HG03039 (cell line): ENCODE results near the gene THSD4.
"Not testable (repeated sequence)": the region's sequence is repeated elsewhere in the genome, so short reads cannot be mapped to it uniquely, and the experiment has no call there.

Source experiments
- ATAC-seq: cut with Tn5 transposase; IDR thresholded peaks from one replicate; pipeline ENCODE4 v1.9.1; 2021; ENCODE audit warnings: mild to moderate bottlenecking, moderate library complexity; ENCODE audit not compliant: unreplicated experiment

Gene THSD4

DNA sequence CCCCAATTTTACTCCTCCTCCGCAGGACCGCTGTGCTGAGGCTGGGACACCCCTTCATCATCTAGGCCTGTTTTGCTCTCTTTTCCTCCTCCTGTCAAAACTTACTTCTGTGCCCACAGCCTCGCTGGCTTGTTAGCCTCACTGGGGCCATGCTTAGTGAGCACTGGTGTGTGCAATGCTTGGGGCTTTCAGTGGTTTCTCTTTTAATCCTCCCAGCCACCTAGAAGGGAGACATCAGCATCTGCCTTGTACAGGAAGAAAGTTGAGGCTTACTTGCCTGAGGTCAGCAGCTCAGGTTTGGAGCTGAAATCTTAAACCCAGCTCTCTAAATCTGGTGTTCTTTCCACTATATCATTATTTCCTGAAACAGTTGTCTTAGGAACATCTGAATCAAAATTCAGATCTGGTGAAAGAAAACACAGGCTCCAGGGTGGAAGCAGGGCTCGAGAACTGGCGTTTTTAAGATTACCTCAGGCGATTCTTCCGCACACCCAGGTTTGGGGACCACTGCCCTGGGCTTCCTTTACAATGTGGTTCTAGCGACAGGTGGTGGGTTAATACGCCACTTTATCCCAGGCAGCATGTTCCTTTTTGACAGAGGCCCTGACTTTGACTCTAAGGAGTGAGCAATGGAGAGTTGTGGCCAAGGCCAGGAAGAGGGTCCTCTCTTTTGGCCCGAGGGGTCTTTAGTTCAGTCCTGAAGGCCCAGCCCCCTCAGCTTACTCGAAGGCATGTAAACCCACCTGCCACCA, 3.8 kb downstream of the THSD4 start:
- no peak for ATAC-seq

DNA sequence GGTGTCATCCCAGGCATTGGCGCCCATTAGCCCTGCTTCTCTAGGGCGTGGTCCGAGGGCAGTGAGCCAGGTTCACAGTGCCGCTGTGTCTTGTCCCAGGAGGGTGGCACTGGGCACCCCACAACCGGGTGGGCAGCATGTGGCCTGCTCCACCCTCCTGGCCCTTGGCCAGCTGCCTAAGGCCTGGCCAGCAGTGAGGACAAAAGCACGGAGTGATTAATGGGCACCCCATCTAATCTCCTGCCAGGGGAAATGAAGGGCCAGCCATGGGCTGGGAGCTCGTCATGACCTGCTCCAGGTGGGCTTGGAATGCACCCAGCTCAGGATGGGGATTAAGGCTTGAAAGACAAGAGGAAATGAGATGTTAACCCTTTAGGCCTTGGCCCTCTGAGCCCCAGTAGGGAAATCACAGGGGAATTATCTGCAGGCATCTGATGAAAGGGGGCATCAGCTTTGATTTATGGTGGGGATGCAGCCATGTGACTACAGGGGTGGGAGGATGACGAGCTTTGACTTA, 5.2 kb downstream of the THSD4 start:
- ATAC-seq, result no peak

DNA sequence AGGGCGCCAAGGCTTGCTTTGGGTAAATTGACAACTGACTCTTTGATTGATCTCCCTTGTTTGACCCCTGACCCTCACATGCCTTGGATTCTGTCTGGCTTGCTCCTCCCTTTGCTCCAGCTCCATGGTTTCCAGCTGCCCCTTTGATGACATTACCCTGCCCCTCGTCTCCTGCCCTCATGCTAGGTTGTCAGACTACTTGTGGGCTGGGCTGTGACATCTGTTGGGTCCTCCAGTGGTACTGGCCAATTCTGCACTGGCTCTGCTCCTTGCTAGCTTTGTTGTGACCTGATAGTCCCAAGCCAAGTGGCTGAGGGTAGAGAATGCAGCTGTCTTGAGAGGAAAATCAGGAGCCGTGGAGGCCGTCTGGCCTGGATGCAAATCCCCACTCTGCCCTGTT, 6.2 kb downstream of the THSD4 start:
- ATAC-seq, result no peak

DNA sequence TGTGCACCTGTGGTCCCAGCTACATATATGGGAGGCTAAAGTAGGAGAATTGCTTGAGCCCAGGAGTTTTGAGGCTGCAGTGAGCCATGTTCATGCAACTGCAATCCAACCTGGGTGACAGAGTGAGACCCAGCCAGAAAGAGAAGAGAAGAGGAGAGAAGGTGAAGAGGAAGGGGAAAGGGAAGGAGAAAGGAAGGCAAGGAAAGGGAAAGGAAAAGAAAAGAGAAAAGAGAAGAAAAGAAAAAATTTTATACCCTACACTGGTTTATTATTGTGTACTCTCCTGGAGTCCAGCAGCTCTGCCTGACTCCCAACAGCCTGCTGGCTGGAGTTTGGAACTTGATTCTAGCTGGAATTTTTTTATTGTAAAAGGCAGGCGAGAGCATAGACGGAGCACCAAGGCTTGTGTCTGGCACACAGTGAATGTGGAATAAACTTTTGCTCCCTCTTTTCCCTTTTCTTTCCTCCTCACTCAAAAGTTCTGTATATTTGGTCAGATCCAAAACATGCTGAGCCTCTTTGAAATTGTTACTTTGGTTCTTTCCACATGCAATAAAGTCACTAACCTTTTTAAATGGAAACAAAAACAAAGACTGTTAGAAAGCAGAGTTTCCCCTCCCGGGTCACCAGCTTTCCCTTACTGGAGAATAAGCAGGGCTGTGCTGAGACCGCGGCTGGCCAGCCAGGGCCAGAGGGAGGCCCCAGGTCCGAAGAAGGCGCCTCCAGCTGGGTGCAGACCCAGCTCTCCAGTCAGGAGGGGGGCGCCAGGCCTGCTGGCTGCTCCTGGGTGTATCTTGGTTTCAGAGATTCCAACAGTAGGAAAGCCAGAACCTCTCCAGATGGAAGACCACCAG, 9.9 kb downstream of the THSD4 start:
- ATAC-seq, result no peak

DNA sequence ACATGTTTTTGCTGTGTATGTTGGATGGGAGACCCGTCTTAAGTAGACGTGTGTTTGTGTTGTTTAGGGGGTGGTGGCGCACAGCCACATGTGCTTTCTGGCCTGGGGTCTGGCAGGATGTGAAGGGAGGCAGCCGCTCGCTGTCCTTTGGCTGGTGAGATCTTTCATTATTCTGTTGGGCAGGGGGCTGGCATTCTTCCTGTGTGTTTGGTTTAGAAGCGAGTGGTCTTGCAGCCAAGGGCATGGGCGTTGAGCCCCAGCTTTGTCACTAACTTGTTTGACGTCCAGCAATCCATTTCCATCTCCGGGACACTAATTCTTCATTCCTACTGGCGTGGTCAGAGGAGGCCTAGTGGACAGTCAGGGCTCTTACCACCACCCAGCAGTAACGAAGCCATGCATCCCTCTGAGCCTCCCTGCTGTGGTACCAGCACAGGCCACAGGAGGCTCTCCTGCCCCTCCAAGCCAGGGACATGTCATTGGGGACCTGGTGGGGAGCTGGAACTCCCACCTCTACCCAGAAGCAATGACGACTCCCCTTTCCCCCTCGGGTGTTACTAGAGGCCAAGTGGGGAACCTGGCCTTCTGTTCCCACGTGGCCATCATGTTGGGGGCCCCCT, 10.7 kb downstream of the THSD4 start:
- no peak for ATAC-seq

DNA sequence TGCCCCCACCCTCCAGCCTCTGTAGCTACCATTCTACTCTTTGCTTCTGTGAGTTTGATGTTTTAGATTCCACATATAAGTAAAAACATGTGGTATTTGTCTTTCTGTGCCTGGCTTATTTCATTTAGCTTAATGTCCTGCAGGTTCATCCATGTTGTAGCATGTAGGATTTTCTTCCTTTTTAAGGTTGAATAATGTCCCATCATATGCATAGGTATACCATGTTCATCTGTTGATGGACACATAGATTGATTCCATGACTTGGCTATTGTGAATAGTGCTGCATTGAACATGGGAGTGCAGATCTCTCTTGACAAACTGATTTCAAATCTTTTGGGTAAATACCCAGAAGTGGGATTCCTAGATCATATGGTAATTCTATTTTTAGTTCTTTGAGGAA, 11.8 kb downstream of the THSD4 start:
- ATAC-seq, result no peak

DNA sequence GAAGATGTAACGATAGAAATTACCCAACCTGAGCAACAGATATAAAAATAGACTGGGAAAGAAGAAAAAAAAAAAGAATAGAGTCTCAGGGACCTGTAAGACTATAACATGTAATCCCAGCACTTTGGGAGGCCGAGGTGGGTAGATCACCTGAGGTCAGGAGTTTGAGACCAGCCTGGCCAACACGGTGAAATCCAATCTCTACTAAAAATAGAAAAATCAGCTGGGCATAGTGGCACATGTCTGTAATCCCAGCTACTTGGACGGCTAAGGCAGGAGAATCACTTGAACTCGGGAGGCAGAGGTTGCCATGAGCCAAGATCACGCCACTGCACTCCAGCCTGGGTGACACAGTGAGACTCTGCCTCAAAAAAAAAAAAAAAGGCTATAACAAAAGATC, 12.9 kb downstream of the THSD4 start:
- ATAC-seq, result not testable (repeated sequence)

DNA sequence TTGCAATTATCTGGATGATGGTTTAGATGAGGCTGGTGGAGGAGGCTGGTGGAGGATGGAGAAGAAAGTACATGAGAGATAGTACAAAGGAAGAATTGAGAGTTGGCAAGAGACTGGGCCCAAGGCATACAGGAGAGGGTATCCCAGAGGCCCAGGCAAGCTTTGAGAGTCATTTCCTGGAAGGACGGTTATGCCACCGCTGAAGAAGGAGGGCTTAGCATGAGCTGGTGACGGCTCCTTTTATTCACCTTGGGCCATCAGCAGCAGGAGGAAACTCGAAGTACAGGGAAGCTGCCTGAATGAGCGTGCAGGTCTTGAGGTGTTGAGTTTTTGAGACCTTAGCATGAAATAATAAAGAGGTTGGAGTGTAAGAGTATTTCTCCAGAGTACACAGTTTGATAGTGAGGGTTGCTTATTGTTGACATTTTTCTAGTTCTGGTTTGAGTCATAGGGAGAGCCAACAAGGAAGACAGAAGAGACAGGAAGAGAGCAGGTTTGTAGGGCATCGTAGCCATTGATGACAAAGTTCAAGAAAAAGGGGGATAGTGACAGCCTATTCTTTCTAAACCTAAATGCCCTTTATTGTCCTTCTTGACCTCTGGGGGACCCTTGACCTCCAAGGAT, 13.8 kb downstream of the THSD4 start:
- no peak for ATAC-seq

DNA sequence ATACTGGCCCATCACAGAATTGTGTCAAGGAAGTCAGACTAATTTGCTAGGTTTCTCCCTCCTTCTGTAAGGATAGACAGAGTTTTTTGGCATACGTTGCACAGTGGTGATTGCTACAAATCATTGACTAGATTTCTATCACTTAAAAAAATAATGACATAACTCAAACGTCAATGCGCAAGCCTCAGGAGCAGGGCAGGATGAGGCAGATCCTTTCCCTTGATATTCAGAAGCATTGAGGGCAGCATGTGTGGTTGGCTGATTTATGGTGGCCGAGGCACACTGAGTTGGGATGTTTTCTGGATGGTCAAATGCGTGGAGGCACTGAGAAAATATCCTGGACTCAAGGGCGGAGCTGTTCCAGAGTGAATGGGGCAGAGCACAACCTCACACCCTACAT, 14.4 kb downstream of the THSD4 start:
- ATAC-seq, result no peak

DNA sequence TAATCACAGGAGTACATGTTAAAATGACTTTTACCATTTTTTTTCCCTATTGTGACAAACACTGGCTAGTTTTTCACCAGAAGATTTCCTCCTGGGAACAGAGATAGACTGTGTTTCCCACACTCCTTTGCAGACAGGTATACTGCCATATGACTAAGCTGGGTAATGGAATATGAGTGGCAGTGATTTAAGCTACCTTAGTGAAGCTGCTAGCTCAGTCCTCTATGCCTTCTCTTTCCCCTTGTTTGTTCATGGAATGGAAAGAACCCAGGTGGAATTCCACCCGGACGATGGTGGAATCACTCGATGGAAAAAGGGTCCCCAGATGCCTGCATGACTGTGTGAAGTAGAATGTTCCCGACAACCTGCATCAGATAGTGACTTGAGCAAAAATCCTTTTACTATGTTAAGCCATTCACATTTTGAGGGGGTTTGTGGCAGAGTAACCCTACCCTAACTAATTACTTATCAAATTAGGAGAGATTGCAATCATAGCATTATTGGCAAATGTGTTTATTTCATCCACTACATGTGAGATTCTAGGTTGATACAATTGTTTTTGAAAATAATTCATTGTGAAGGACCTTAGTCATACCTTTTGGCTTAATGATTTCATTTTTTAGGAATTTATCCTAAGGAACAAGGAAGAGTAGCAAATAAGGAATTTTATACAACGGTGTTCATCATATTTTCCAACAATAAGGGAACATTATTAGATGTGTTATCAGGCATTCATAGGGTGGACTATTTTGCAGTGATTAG, 16.5 kb downstream of the THSD4 start:
- no peak for ATAC-seq

DNA sequence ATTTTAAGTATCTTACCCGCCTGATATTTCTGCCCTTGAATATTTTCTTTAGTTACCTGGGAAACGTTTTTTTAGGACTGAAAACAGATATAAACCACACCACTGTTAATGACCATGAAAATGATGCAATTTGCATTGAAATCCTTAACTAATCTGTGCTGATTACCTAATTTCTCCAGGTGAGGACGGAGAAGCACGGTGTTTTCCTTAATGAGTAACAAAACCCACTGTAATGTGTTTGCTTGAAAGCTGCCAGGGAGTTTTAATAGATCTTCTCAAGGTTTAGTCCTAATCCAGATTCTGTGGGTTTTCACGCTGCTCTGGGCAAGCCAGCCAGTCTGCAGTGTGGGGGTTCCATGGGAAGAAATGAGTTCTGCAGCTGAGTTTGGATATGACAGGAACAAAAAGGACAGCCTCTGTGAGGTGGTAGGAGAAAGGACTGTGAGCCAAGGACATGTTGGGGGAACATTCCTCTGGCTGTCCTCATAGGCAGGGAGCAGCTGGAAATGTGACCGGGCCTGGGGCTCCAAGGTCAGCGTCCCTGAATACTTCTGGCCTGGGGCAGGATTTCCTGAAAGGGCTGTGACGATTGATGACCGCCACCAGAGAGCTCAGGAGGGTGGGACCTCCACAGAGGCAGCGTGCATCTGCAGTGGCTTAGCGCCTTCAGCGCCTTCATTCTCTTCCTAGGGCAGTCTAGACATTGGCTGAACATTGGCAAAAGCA, 18.6 kb downstream of the THSD4 start:
- ATAC-seq, result no peak

DNA sequence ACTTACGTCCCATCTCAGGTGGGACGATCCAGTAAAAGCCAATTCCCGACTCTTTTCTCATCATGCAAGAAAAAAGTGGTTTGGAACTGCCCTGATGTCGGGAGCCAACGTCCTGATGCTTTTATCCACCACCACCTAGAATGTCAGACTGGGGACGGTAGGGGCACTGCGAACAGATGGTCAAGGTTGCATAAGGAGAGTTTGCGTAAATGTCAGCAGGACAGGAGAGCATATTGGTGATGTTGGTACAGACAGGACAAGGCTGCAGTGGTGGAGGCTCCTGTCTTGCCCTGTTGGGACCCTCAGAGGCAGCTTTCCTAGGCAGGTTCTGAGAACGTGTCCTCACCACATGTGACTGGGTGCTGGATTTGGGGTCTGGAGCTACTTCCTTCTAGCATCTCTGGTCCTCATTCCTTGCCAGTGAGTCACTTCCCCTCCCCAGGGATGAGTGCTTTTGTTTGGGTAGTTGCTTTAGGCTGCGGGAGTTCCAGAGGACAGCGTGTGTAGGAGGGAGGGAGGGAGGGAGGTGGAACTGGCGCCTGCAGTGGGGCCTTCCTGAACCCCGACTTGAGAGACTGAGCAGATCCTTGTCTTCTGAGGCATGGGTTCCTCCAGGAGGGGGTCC, 21.0 kb downstream of the THSD4 start:
- no peak for ATAC-seq

DNA sequence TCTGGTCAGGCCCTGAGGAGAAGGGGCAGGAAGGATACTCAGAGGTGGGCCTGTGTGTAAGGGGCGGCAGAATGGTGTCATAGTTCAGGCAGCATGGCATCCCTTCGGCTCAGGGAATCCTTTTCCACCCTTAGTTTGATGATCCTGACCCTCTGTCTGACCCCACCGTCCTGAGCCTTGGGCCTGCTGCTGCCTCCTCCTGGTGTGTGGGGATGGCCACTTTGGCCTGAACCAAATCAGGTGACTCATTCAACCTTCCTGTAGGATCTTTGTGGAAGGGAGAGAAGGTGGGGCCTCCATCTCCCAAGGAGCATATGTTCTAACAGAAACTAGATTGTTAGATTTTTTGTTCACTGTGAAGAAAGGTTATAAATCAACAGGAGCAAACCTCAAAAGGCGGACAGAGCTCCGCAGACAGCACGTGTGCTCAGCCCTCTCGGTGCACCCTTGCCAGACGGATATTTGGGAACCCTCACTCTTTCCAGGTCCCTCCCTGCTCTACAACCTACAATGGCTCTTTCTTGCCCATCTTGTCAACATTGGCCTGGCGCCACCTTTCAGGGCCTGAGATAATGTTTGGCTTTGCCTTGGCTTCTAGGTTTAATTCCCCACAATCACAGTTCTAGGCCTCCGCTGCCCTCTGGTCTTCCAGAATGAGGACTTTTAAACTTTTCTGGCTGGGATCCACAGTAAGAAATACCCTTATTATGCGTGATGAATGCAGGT, 21.7 kb downstream of the THSD4 start:
- ATAC-seq, result no peak

DNA sequence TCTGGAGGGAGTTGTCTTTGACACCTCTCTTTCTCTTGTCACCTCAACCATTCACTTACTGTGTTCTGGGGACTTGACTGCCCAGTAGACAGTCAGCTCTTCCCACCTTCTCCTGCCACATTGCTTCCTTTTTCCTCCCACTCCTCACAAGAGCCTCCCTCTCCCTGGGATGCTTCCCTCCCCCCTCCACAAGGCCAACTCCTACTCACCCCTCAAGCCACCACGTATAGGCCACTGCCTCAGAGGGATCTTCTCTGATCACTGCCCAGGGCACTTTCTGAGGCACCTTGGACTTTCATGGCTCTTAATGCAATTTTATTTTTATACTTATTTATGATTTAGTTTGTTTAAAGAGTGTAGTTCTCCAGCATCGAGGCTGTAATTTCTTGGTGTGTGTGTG, 23.2 kb downstream of the THSD4 start:
- no peak for ATAC-seq

DNA sequence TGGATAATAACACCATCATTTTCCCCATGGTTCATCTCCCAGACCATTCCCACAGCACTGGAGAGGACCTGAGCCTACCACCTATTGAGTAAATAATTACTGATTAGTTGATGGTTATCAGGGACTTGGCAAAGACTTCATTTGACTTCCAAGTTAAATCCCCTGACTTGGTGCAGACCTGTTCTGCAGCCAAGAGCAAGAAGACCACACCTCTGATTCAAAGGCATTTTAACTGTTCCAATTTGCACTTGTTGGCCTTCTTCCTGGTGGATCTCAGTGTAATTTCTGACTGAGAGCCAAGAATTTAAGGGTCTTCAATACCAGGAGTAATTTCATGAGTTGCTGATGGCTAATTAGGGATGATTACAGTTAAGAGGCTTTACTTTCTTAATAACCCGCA, 24.0 kb downstream of the THSD4 start:
- ATAC-seq, result no peak

DNA sequence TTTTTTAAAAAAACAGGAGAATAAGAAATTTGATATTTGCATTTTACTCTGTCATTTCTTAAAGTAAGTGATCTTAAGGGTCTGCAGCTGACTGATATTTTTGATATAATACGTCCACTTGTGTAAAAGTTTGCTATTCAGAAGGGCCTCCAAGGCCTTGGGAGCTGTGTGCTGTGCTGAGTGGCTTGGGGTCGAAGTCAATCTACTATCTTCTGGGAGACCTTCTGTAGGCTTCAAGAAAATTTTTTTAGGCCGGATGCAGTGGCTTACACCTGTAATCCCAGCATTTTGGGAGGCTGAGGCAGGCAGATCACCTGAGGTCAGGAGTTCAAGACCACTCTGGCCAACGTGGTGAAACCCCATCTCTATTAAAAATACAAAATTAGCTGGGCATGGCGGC, 26.3 kb downstream of the THSD4 start:
- no peak for ATAC-seq

DNA sequence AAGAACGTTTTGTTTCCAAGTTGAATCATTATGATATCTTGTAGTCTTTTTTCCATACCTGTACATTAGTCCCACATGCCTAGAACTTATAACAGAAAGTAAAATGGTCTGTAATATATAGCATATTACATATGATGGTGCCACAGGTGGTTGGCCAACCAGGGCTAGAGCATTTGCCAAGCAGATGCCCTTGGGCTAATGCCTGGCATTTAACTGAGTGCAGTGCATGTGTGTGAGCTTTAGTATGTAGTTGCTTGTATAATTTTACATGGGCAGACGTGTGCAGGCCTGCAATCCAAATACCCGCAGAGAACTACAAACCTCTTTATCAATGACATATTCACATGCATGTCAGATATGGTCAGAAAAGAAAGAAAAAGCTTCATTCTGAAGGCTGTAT, 27.5 kb downstream of the THSD4 start:
- ATAC-seq, result no peak

DNA sequence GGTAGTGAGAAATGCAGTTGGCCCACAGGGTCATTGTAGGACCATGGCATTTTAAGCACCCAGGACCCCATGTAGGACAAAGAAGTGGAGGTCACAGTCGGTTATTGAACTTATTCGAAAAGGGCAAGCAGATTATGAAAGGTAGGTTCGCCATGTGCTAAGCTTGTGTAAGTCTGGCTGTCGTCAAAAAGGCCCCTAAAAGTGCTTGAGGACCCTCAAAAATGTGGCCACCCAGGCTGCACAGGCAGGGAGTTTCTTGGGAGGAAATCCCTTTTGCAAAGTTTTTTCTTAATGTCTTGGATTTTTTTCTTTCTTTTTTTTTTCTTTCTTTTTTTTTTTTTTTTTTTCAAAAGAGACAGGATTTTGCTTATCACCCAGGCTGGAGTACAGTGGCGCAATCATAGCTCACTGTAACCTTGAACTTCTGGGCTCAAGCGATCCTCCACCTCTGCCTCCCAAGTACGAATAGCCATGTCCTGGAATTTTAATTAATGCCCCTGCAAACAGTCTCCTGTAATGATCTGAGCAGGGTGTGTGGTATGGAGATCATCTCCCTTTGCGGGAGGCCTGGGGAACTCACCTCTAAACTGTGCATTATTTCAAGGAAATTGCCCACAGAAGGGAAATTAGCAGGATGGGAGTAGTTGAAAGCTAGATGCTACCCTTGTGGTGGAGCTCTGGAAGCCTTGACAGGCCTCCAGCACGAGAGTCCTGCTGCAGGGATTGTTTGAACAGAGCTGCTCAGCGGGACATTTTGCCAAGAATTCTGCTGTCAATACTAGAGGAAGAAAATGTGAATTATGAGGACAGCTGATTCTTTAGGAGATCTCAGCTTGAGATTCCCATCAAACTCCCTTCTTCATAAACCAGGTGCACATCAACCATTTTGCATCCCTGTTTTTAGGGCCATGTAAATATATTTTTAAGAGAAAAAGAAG, 28.4 kb downstream of the THSD4 start:
- ATAC-seq, result no peak
